Common myeloid progenitor, CD34-positive (primary cell): ENCODE data around the gene GSTP1.

Experiments
- CTCF ChIA-PET: fragments of 350-600 bp; sonication (Branson Sonifier 250); formaldehyde crosslinking; loops from one replicate; lab custom pipeline; 2021; ENCODE audit warnings: antibody characterized with exemption; lab: Charles Lee
- POLR2A ChIA-PET: fragments of 350-600 bp; sonication (Branson Sonifier 250); formaldehyde crosslinking; loops from one replicate; lab custom pipeline; 2021; ENCODE audit warnings: antibody characterized with exemption; lab: Charles Lee
- DNase-seq, 3 donors: peaks; one replicate each; pipeline versions ENCODE4 v3.0.0 to v3.0.0-alpha.2; 2013
- H3K27ac ChIP-seq, 2 experiments: 1 replicate in 1 of 2; 2 replicates in 1 of 2; pipeline ENCODE4 v1.7.0; 2013; ENCODE audit warnings: inconsistent platforms in 2 of 2, low read length in 2 of 2, mild to moderate bottlenecking in 2 of 2, low read depth in 1 of 2, moderate library complexity in 1 of 2; ENCODE audit not compliant: severe bottlenecking in 2 of 2, insufficient read depth in 1 of 2, poor library complexity in 1 of 2
- H3K27me3 ChIP-seq, 5 experiments: replicated peaks in 2 of 5; 1 replicate in 3 of 5; 2 replicates in 2 of 5; pipeline versions ENCODE4 v1.6.1 to v1.7.0; 2013; ENCODE audit warnings: low read length in 4 of 5, mild to moderate bottlenecking in 2 of 5, moderate library complexity in 2 of 5, inconsistent platforms in 1 of 5; ENCODE audit not compliant: insufficient read depth in 5 of 5, control insufficient read depth in 4 of 5
- H3K36me3 ChIP-seq, 4 experiments: 1 replicate in 2 of 4; 2 replicates in 2 of 4; pipeline versions ENCODE4 v1.6.1 to v1.7.0; 2013; ENCODE audit warnings: low read length in 3 of 4, control low read depth in 1 of 4, mild to moderate bottlenecking in 1 of 4; ENCODE audit not compliant: control insufficient read depth in 4 of 4, insufficient read depth in 4 of 4
- H3K4me1 ChIP-seq, 4 experiments: 1 replicate in 3 of 4; 2 replicates in 1 of 4; pipeline versions ENCODE4 v1.6.1 to v1.7.1; 2013; ENCODE audit warnings: low read length in 3 of 4, mild to moderate bottlenecking in 3 of 4, control low read depth in 1 of 4, inconsistent platforms in 1 of 4, moderate library complexity in 1 of 4; ENCODE audit not compliant: control insufficient read depth in 4 of 4, insufficient read depth in 4 of 4; ENCODE audit errors: control extremely low read depth in 1 of 4
- H3K4me3 ChIP-seq, 7 experiments: 1 replicate in 4 of 7; 2 replicates in 3 of 7; pipeline versions ENCODE4 v1.5.1 to v1.7.0; 2013; ENCODE audit warnings: mild to moderate bottlenecking in 7 of 7, low read length in 6 of 7, moderate library complexity in 6 of 7, inconsistent platforms in 2 of 7, low read depth in 2 of 7, control low read depth in 1 of 7; ENCODE audit not compliant: insufficient read depth in 4 of 7, control insufficient read depth in 1 of 7; ENCODE audit errors: extremely low read depth in 1 of 7
- H3K9me3 ChIP-seq, 5 experiments: 1 replicate in 4 of 5; 2 replicates in 1 of 5; pipeline versions ENCODE4 v1.6.1 to v1.7.1; 2013; ENCODE audit warnings: low read length in 4 of 5, mild to moderate bottlenecking in 2 of 5, inconsistent platforms in 1 of 5, low read depth in 1 of 5, moderate library complexity in 1 of 5; ENCODE audit not compliant: control insufficient read depth in 4 of 5, insufficient read depth in 2 of 5; ENCODE audit errors: control extremely low read depth in 1 of 5
- WGBS: methylation state at CpG from one replicate; pipeline ENCODE4 v1.1.5; 2013; ENCODE audit not compliant: insufficient coverage; 5-methylcytosine and 5-hydroxymethylcytosine counted together

GSTP1 gene

GRCh38 chr11:67632175-67632981 is 48.8 kb downstream of the GSTP1 start:
- H3K9me3 ChIP-seq = no peaks in the 10 kb centered on the region
- DNase-seq = no peak
- ChIA-PET CTCF (interaction anchor here (0.6 to 16.8 kb wide), 8 partner anchors 9 to 317 kb away, joined by 3 to 169 read pairs (median 8); partner anchors contain the start of gene ACY3), POLR2A (no interaction called here)
- 66% methylated on average over 12 of the region's 12 CpGs for WGBS
- no peak overlapping the region for H3K4me3 ChIP-seq
- no peak overlapping the region for H3K27ac ChIP-seq
- H3K27me3 ChIP-seq = no peaks in the 10 kb centered on the region
- H3K4me1 ChIP-seq = peaks cover 0 to 40% (median 36%) of the 10 kb centered on the region in 4 experiments
- H3K36me3 ChIP-seq = peaks cover 0 to 7% (median 1%) of the 10 kb centered on the region in 4 experiments

GRCh38 chr11:67632982-67633755 is 49.6 kb downstream of the GSTP1 start:
- POLR2A ChIA-PET = no interaction called here
- Histone ChIP-seq H3K4me1 (peaks cover 0 to 40% (median 36%) of the 10 kb centered on the region in 4 experiments), H3K4me3 (no peak overlapping the region), H3K27ac (no peak overlapping the region), H3K27me3 (no peaks in the 10 kb centered on the region), H3K36me3 (no peaks in the 10 kb centered on the region), H3K9me3 (no peaks in the 10 kb centered on the region)
- 95% methylated on average over 26 of the region's 30 CpGs for WGBS
- no peak for DNase-seq
- CTCF ChIA-PET = interaction anchor here (1.1 to 16.8 kb wide), 8 partner anchors 8 to 68 kb away, joined by 3 to 169 read pairs (median 8); partner anchors contain the start of gene ACY3

- Histone ChIP-seq H3K4me3 (no peak overlapping the region), H3K4me1 (peaks cover 0 to 38% (median 34%) of the 10 kb centered on the region in 4 experiments), H3K36me3 (no peaks in the 10 kb centered on the region), H3K27me3 (no peaks in the 10 kb centered on the region), H3K9me3 (no peaks in the 10 kb centered on the region), H3K27ac (no peak overlapping the region)
- CTCF ChIA-PET = interaction anchor here (1.5 to 16.8 kb wide), 3 partner anchors 14 to 26 kb away, joined by 4 to 169 read pairs (median 81); partner anchors contain the start of gene ACY3
- POLR2A ChIA-PET = no interaction called here
- WGBS = 91% methylated on average over 20 of the region's 22 CpGs
- no peak for DNase-seq
Observed at GRCh38 chr11:67633758-67634365, 50.2 kb downstream of the GSTP1 start.

GRCh38 chr11:67634366-67635230 is 51.0 kb downstream of the GSTP1 start:
- Histone ChIP-seq H3K4me3 (peak overlapping the region in 1 of 7 experiments; percentile 11), H3K36me3 (no peaks in the 10 kb centered on the region), H3K27me3 (no peaks in the 10 kb centered on the region), H3K4me1 (peaks cover 0 to 32% (median 28%) of the 10 kb centered on the region in 4 experiments), H3K27ac (no peak overlapping the region), H3K9me3 (no peaks in the 10 kb centered on the region)
- WGBS = 95% methylated on average over 13 of the region's 20 CpGs
- CTCF ChIA-PET = interaction anchor here (1.3 to 16.8 kb wide), 4 partner anchors 13 to 25 kb away, joined by 4 to 169 read pairs (median 16); partner anchors contain the start of gene ACY3
- DNase-seq = no peak
- POLR2A ChIA-PET = no interaction called here

- 85% methylated on average over 2 of the region's 4 CpGs for WGBS
- H3K9me3 ChIP-seq = no peaks in the 10 kb centered on the region
Observed at GRCh38 chr11:67635231-67635521, 51.6 kb downstream of the GSTP1 start.

More at GRCh38 chr11:67635231-67635521, 51.6 kb downstream of the GSTP1 start:
- POLR2A ChIA-PET = no interaction called here
- no peaks in the 10 kb centered on the region for H3K27me3 ChIP-seq
- peak overlapping the region in 1 of 7 experiments; percentile 11 for H3K4me3 ChIP-seq
- DNase-seq = no peak
- H3K27ac ChIP-seq = no peak overlapping the region
- no peaks in the 10 kb centered on the region for H3K36me3 ChIP-seq
- CTCF ChIA-PET = interaction anchor here (1.3 to 16.8 kb wide), 3 partner anchors 13 to 24 kb away, joined by 4 to 169 read pairs (median 27); partner anchors contain the start of gene ACY3
- peaks cover 0 to 33% (median 29%) of the 10 kb centered on the region in 4 experiments for H3K4me1 ChIP-seq
